ENCODE measurements around the gene PFKFB4. TPM values are rescaled to one million over a fixed set of nuclear protein-coding genes. Genes with fewer than 3 reads are reported as not detected.

Gene PFKFB4
- total and polyA plus RNA-seq, 2 donors (not counting 1 experiment from before 2014, with no cell fraction given): 1.3 to 3.3 TPM

DNA sequence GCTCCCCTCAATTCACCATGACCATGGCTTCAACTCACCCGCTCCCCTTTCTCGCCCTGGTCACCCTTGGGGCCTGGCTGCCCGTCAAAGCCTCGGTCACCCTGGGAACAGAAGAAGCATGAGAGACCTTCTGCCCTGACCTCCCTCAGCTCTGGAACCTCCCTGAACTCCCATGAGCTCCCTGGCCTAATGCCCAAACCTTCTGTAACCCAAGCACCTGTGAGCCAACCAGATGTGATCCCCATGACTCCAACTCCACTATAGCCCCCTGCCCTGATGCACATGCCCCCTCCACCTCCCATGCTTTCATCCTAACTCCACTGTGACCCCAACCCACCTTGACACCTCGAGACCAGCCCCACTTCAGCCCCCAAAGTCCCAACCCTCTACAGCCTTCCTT, 10.5 kb upstream of the PFKFB4 start:
- Histone ChIP-seq H3K4me3 (ENCODE audit: control extremely low read depth in 1 of 5, extremely low read depth in 1 of 5, insufficient read depth in 1 of 5, low read depth in 2 of 5, low read length in 4 of 5) (no peak overlapping the region), H3K79me2 (ENCODE audit: control insufficient read depth, insufficient read depth, low read length) (no peaks in the 10 kb centered on the region), H3K27ac (ENCODE audit: low read length in 2 of 2) (no peak overlapping the region), H3K27me3 (replicated peaks in 1 of 4; ENCODE audit: control extremely low read depth in 1 of 4, control insufficient read depth in 3 of 4, insufficient read depth in 4 of 4, low read length in 3 of 4) (no peaks in the 10 kb centered on the region), H4K20me1 (ENCODE audit: control insufficient read depth, insufficient read depth, low read length, poor library complexity, severe bottlenecking) (no peaks in the 10 kb centered on the region), H3K9me3 (ENCODE audit: control extremely low read depth in 1 of 3, control insufficient read depth in 2 of 3, insufficient read depth in 1 of 3, low read length in 2 of 3) (no peaks in the 10 kb centered on the region), H3K4me1 (ENCODE audit: control insufficient read depth in 2 of 2, insufficient read depth in 2 of 2, low read length in 2 of 2) (no peaks in the 10 kb centered on the region), H3K9ac (ENCODE audit: low read length) (no peak overlapping the region), H2AFZ (ENCODE audit: insufficient read depth, low read depth, low read length, poor library complexity, severe bottlenecking) (no peak overlapping the region), H3K36me3 (replicated peaks in 1 of 2; ENCODE audit: control extremely low read depth in 1 of 2, control insufficient read depth in 1 of 2, extremely low read depth in 1 of 2, insufficient read depth in 2 of 2, low read length in 1 of 2) (no peaks in the 10 kb centered on the region), H3K4me2 (replicated peaks; ENCODE audit: low read depth, low read length, poor library complexity, severe bottlenecking) (no peak overlapping the region)
- H3K9me3 Mint-ChIP-seq (ENCODE audit: insufficient read depth): no peaks in the 10 kb centered on the region
- H3K4me1 Mint-ChIP-seq: no peaks in the 10 kb centered on the region
- no peak overlapping the region for H3K4me3 Mint-ChIP-seq
- H3K27me3 Mint-ChIP-seq: no peaks in the 10 kb centered on the region
- intact Hi-C loops (cut with micrococcal nuclease): no loop called here
- H3K27ac Mint-ChIP-seq: no peak overlapping the region
- no peak for ATAC-seq (ENCODE audit: low read depth)
- no peak for DNase-seq
- CTCF ChIA-PET: interaction anchor here (1.0 kb wide), 1 partner anchor 18 kb away, joined by 3 read pairs; no protein-coding TSS in a partner anchor
- 91% methylated on average over 5 of the region's 5 CpGs for WGBS (ENCODE audit: insufficient coverage)
- no peak for TF ChIP-seq EZH2 (IDR thresholded peaks at IDR 0.05; ENCODE audit: borderline replicate concordance, insufficient read depth, low read depth, low read length, poor library complexity, severe bottlenecking)
- TF ChIP-seq, protein P1, sequence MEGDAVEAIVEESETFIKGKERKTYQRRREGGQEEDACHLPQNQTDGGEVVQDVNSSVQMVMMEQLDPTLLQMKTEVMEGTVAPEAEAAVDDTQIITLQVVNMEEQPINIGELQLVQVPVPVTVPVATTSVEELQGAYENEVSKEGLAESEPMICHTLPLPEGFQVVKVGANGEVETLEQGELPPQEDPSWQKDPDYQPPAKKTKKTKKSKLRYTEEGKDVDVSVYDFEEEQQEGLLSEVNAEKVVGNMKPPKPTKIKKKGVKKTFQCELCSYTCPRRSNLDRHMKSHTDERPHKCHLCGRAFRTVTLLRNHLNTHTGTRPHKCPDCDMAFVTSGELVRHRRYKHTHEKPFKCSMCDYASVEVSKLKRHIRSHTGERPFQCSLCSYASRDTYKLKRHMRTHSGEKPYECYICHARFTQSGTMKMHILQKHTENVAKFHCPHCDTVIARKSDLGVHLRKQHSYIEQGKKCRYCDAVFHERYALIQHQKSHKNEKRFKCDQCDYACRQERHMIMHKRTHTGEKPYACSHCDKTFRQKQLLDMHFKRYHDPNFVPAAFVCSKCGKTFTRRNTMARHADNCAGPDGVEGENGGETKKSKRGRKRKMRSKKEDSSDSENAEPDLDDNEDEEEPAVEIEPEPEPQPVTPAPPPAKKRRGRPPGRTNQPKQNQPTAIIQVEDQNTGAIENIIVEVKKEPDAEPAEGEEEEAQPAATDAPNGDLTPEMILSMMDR (IDR thresholded peaks at IDR 0.05): no peak
- POLR2A ChIA-PET: no interaction called here

DNA sequence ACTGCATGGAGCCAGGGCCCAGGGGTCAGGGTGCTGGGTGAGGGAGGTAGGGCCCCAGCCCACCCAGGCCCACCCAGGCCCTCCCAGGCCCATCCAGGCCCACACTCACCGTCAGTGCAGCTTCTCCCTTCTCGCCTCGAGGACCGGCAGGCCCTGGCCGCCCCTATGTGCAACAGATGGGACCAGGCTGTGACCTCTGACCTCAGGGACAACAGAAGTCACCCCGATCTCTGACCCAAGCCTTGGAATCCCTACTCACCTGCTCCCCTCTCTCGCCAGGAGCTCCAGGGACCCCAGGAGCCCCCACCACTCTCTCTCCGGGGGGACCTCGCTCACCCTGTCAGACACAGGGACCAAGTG, 9.8 kb upstream of the PFKFB4 start:
- H3K4me2 ChIP-seq (replicated peaks; ENCODE audit: low read depth, low read length, poor library complexity, severe bottlenecking): no peak overlapping the region
- CTCF ChIA-PET: no interaction called here

More for the DNA sequence above, 9.8 kb upstream of the PFKFB4 start:
- POLR2A ChIA-PET: no interaction called here
- Histone ChIP-seq H3K79me2 (ENCODE audit: control insufficient read depth, insufficient read depth, low read length) (no peaks in the 10 kb centered on the region), H3K27me3 (replicated peaks in 1 of 4; ENCODE audit: control extremely low read depth in 1 of 4, control insufficient read depth in 3 of 4, insufficient read depth in 4 of 4, low read length in 3 of 4) (no peaks in the 10 kb centered on the region), H3K9me3 (ENCODE audit: control extremely low read depth in 1 of 3, control insufficient read depth in 2 of 3, insufficient read depth in 1 of 3, low read length in 2 of 3) (no peaks in the 10 kb centered on the region), H3K36me3 (replicated peaks in 1 of 2; ENCODE audit: control extremely low read depth in 1 of 2, control insufficient read depth in 1 of 2, extremely low read depth in 1 of 2, insufficient read depth in 2 of 2, low read length in 1 of 2) (no peaks in the 10 kb centered on the region), H3K4me3 (ENCODE audit: control extremely low read depth in 1 of 5, extremely low read depth in 1 of 5, insufficient read depth in 1 of 5, low read depth in 2 of 5, low read length in 4 of 5) (no peak overlapping the region), H3K27ac (ENCODE audit: low read length in 2 of 2) (no peak overlapping the region), H4K20me1 (ENCODE audit: control insufficient read depth, insufficient read depth, low read length, poor library complexity, severe bottlenecking) (no peaks in the 10 kb centered on the region), H2AFZ (ENCODE audit: insufficient read depth, low read depth, low read length, poor library complexity, severe bottlenecking) (no peak overlapping the region), H3K9ac (ENCODE audit: low read length) (no peak overlapping the region), H3K4me1 (ENCODE audit: control insufficient read depth in 2 of 2, insufficient read depth in 2 of 2, low read length in 2 of 2) (no peaks in the 10 kb centered on the region)
- no peak for TF ChIP-seq EZH2 (IDR thresholded peaks at IDR 0.05; ENCODE audit: borderline replicate concordance, insufficient read depth, low read depth, low read length, poor library complexity, severe bottlenecking)
- TF ChIP-seq, protein P1 (IDR thresholded peaks at IDR 0.05): no peak
- intact Hi-C loops (cut with micrococcal nuclease): no loop called here
- DNase-seq (no peak), ATAC-seq (ENCODE audit: low read depth) (no peak)
- Mint-ChIP-seq H3K4me1 (no peaks in the 10 kb centered on the region), H3K4me3 (no peak overlapping the region), H3K27me3 (no peaks in the 10 kb centered on the region), H3K9me3 (ENCODE audit: insufficient read depth) (no peaks in the 10 kb centered on the region), H3K27ac (no peak overlapping the region)
- WGBS (ENCODE audit: insufficient coverage): 98% methylated on average over 9 of the region's 9 CpGs

All from B cell (primary cell).